Measurements from ENCODE around the gene MRAS.

DNA sequence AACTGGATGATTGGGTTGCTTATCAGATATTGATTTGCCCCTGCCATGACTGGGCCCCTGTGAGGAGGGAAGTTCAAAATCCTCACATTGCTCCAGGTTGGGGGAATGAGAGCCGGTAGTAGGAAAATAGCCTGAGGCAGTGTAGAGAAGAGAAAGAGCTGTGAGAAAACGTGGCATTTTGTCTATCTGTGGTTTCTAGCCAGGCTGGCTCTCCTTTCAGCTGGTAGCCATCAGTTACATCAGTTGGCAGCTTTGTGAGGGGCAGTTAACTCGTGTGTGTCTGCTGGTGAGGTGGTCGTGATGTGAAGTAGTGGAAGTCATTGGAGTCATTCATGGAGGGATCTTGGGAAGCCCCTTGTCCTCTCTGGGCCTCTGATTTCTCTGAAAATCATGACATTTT, 91.3 kb downstream of the MRAS start:
- TF ChIP-seq ZNF302 (tag by site-specific recombination; IDR thresholded peaks at IDR 0.05; ENCODE audit: low read depth): no peak
- no peak for TF ChIP-seq ZBTB17 (tag by site-specific recombination; IDR thresholded peaks at IDR 0.05)
- no peak for TF ChIP-seq ZNF76 (tag by site-specific recombination; IDR thresholded peaks at IDR 0.05; ENCODE audit: borderline replicate concordance, low read depth)
- no peak for TF ChIP-seq ZNF514 (tag by site-specific recombination; IDR thresholded peaks at IDR 0.05)
- no peak for TF ChIP-seq ZNF121 (tag by site-specific recombination; IDR thresholded peaks at IDR 0.05)
- TF ChIP-seq ZNF274 (IDR thresholded peaks at IDR 0.05; ENCODE audit: low read length): no peak
- TF ChIP-seq ZNF274 (tag by site-specific recombination; IDR thresholded peaks at IDR 0.05; ENCODE audit: borderline replicate concordance): no peak
- TF ChIP-seq, protein P1, sequence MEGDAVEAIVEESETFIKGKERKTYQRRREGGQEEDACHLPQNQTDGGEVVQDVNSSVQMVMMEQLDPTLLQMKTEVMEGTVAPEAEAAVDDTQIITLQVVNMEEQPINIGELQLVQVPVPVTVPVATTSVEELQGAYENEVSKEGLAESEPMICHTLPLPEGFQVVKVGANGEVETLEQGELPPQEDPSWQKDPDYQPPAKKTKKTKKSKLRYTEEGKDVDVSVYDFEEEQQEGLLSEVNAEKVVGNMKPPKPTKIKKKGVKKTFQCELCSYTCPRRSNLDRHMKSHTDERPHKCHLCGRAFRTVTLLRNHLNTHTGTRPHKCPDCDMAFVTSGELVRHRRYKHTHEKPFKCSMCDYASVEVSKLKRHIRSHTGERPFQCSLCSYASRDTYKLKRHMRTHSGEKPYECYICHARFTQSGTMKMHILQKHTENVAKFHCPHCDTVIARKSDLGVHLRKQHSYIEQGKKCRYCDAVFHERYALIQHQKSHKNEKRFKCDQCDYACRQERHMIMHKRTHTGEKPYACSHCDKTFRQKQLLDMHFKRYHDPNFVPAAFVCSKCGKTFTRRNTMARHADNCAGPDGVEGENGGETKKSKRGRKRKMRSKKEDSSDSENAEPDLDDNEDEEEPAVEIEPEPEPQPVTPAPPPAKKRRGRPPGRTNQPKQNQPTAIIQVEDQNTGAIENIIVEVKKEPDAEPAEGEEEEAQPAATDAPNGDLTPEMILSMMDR (tag by site-specific recombination; IDR thresholded peaks at IDR 0.05): no peak
- TF ChIP-seq ZNF747 (tag by site-specific recombination; IDR thresholded peaks at IDR 0.05): no peak
- TF ChIP-seq SETDB1 (IDR thresholded peaks at IDR 0.05; ENCODE audit: insufficient read length, low read length): no peak

All from HEK293 (cell line).